Neural cell (in vitro differentiated cells): ENCODE data around the gene CCDC40.

Experiments used
- POLR2AphosphoS5 ChIP-seq: IDR thresholded peaks from 2 replicates; pipeline ENCODE4 v1.6.1; 2012
- TF ChIP-seq, protein P1 (sequence below): fragments of 450-650 bp; IDR thresholded peaks from 2 replicates; pipeline ENCODE4 v1.5.1; 2014; ENCODE audit warnings: antibody characterized with exemption, mild to moderate bottlenecking, moderate library complexity; ENCODE audit not compliant: poor library complexity, severe bottlenecking

DNA sequence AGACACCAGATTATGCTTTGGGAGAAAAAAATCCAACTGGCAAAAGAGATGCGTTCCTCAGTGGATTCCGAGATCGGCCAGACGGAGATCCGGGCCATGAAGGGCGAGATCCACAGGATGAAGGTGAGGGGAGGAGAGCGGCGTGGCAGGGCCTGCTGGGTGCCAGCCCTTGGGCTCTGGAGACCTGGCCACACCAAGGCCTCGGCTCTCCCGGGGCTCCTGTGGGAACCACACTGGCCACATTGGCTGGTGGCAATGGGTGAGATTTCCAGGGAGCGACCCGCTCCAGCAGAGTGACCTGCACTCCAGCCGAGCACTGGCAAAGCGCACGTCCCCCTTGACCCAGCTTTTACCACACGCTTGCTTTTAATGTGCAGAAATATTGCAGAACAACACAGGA lies 53.3 kb downstream of the CCDC40 start:
- TF ChIP-seq, protein P1, sequence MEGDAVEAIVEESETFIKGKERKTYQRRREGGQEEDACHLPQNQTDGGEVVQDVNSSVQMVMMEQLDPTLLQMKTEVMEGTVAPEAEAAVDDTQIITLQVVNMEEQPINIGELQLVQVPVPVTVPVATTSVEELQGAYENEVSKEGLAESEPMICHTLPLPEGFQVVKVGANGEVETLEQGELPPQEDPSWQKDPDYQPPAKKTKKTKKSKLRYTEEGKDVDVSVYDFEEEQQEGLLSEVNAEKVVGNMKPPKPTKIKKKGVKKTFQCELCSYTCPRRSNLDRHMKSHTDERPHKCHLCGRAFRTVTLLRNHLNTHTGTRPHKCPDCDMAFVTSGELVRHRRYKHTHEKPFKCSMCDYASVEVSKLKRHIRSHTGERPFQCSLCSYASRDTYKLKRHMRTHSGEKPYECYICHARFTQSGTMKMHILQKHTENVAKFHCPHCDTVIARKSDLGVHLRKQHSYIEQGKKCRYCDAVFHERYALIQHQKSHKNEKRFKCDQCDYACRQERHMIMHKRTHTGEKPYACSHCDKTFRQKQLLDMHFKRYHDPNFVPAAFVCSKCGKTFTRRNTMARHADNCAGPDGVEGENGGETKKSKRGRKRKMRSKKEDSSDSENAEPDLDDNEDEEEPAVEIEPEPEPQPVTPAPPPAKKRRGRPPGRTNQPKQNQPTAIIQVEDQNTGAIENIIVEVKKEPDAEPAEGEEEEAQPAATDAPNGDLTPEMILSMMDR, result no peak
- no peak for TF ChIP-seq POLR2AphosphoS5
